HG02623 (cell line): Measurements from ENCODE around the gene OR5I1.
"Not testable (repeated sequence)": the region's sequence is repeated elsewhere in the genome, so short reads cannot be mapped to it uniquely, and the experiment has no call there.

Experiments used
- ATAC-seq: cut with Tn5 transposase; IDR thresholded peaks from one replicate; pipeline ENCODE4 v1.9.1; 2021; ENCODE audit warnings: moderate library complexity; ENCODE audit not compliant: unreplicated experiment

Gene OR5I1

GRCh38 chr11:55936300-55936699 lies at the start of gene OR5I1:
Gene OR5I1 (minus strand): TSS chr11:55936400. CDS start chr11:55936400, 0 bp downstream.
- ATAC-seq = no peak

GRCh38 chr11:55970935-55971334 lies 34.7 kb upstream of the OR5I1 start:
- no peak for ATAC-seq

- no peak for ATAC-seq
Measured at GRCh38 chr11:55969845-55970244, 33.6 kb upstream of the OR5I1 start, which contains the start of gene OR10AG1. Gene OR10AG1 (minus strand): TSS chr11:55969945. CDS start chr11:55969907, 38 bp downstream.

GRCh38 chr11:55967914-55968313 lies 31.7 kb upstream of the OR5I1 start:
- no peak for ATAC-seq

- no peak for ATAC-seq
Measured at GRCh38 chr11:55966391-55966790, 30.2 kb upstream of the OR5I1 start.

GRCh38 chr11:55956521-55956920 lies 20.3 kb upstream of the OR5I1 start:
- ATAC-seq = no peak

GRCh38 chr11:55949330-55949729 lies 13.1 kb upstream of the OR5I1 start:
- no peak for ATAC-seq

- no peak for ATAC-seq
Measured at GRCh38 chr11:55942785-55943392, 6.7 kb upstream of the OR5I1 start.

- no peak for ATAC-seq
Measured at GRCh38 chr11:55920537-55920936, 15.7 kb downstream of the OR5I1 start.

- ATAC-seq = no peak
Measured at GRCh38 chr11:55914482-55914881, 21.7 kb downstream of the OR5I1 start, which contains the start of gene OR5W2. Gene OR5W2 (minus strand): TSS chr11:55914582. CDS start chr11:55914582, 0 bp downstream.

GRCh38 chr11:55902308-55902707 lies 33.9 kb downstream of the OR5I1 start:
- no peak for ATAC-seq

- no peak for ATAC-seq
Measured at GRCh38 chr11:55895216-55895615, 41.0 kb downstream of the OR5I1 start.

- not testable (repeated sequence) for ATAC-seq
Measured at GRCh38 chr11:55885481-55885880, 50.7 kb downstream of the OR5I1 start.
